Natural killer cell treated with Interleukin-12 subunit alpha and Interleukin-12 subunit beta and Interleukin-15 and Interleukin-18, amount 100 ng/mL, for 72 hours (primary cell): ENCODE measurements around the gene POLR3B. TPM values are rescaled to one million over a fixed set of nuclear protein-coding genes. Genes with fewer than 3 reads are reported as not detected.
"Not testable (repeated sequence)": the region's sequence is repeated elsewhere in the genome, so short reads cannot be mapped to it uniquely, and the experiment has no call there.

Source experiments
- ATAC-seq, 2 donors: fragments of 150-1000 bp; cut with Tn5 transposase in 1 of 2; sonication (Bioruptor Pico), chemical (Tn5 transposase) in 1 of 2; 2 replicates each; pipeline ENCODE4 v1.10.0; 2021
- DNase-seq: peaks from one replicate; pipeline ENCODE4 v3.0.0; 2022; ENCODE audit warnings: low spot score
- H3K27ac Mint-ChIP-seq, 2 donors: 1 replicate in 1 of 2; 2 replicates in 1 of 2; pipeline ENCODE4 v1.8.0; 2022; ENCODE audit warnings: mixed read lengths in 2 of 2, mild to moderate bottlenecking in 1 of 2, moderate library complexity in 1 of 2
- H3K27me3 Mint-ChIP-seq, 2 donors: 1 replicate in 1 of 2; 2 replicates in 1 of 2; pipeline ENCODE4 v1.8.0; 2022; ENCODE audit warnings: mixed read lengths in 2 of 2
- H3K36me3 Mint-ChIP-seq: one replicate; pipeline ENCODE4 v1.8.0; 2022; ENCODE audit warnings: mixed read lengths
- H3K4me1 Mint-ChIP-seq, 2 donors: 1 replicate in 1 of 2; 2 replicates in 1 of 2; pipeline ENCODE4 v1.8.0; 2022; ENCODE audit warnings: low read depth in 2 of 2, mixed read lengths in 2 of 2, mild to moderate bottlenecking in 1 of 2
- H3K4me3 Mint-ChIP-seq: one replicate; pipeline ENCODE4 v1.8.0; 2022; ENCODE audit warnings: mixed read lengths
- H3K9me3 Mint-ChIP-seq: 2 replicates; pipeline ENCODE4 v1.8.0; 2022; ENCODE audit warnings: mixed read lengths
- total RNA-seq, 2 donors: library from RNA; stranded (reverse); gene quantifications; one replicate each; pipeline ENCODE4 v1.2.3, GENCODE V29; 2022

POLR3B gene
- 10 to 100 TPM in 1 of 2 donors, 1 to 10 TPM in 1; 9.0 to 12.3 TPM for total RNA-seq

DNA sequence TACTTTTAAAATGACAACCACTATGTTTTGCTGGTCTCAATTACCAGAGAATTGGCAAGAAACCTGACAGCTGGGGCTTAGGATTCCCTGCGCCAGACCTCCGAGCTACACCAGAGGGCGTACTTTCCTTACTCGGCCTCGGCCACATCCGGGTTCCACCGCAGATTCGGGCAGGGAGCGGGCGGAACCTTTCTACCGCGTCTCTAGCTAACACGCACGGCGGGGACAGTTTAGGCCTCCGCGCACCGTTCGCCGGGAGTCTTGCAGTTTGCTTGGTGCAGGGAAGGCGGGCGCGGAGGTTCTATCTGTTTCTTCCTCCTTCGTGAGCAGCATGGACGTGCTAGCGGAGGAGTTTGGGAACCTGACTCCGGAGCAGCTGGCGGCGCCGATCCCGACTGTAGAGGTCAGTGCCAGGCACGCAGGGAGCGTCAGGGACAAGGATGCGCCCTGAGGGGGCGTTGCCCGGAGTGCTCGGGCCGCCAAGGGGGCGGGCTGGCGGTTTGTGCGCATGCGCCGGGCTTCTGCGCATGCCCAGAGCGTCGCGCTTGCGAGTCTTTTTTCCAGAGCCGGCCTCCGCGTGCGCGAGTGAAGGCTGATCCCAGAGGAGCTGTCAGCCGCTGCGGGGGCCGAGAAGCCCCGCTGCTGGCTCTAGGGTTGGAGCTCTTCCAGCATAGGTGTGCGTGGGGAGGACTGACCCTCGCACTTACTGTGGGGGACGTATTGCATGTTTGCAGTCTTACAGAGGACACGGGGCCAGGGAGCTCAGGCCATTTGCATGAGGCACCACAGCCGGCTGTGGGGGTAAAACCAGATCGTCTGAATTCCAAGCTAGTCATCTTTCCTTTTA is at the start of gene POLR3B:
Gene POLR3B (plus strand): TSS at position 200 of the 847 bp plus-strand sequence. CDS start 132 bp downstream, at position 332.
- Mint-ChIP-seq H3K27ac (peak within 1 kb of the TSS; percentile 88 to 97), H3K4me3 (peak within 1 kb of the TSS; percentile 96), H3K4me1 (peaks cover 12 to 17% of the 10 kb centered on the region in 2 donors), H3K9me3 (no peaks in the 10 kb centered on the region), H3K36me3 (no peaks in the 10 kb centered on the region), H3K27me3 (no peaks in the 10 kb centered on the region)
- ATAC-seq = peak; percentile 96
- DNase-seq = peak; percentile 94

DNA sequence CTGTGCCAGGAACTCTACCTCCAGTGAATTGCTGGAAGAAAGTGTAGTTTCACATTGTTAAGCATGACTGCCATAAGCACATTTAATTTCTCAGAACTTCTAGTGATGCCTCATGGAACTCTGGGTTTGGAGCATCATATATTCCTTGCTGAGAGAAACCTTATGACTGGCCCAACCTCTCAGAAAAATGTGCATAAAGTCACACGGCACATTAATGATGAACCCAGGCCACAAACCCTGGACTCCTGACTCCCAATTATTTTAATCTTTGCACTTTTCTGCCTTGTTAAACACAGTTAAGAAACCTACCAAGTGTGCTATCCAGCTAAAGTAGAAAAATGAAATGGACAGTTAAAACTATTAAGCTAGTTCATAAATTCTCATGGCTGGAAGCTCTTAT is 49.4 kb upstream of the POLR3B start:
- Mint-ChIP-seq H3K27ac (no peak overlapping the region), H3K4me3 (no peak overlapping the region), H3K27me3 (no peaks in the 10 kb centered on the region), H3K9me3 (no peaks in the 10 kb centered on the region), H3K36me3 (no peaks in the 10 kb centered on the region), H3K4me1 (peaks cover 28 to 38% of the 10 kb centered on the region in 2 donors)
- ATAC-seq (no peak), DNase-seq (no peak)

DNA sequence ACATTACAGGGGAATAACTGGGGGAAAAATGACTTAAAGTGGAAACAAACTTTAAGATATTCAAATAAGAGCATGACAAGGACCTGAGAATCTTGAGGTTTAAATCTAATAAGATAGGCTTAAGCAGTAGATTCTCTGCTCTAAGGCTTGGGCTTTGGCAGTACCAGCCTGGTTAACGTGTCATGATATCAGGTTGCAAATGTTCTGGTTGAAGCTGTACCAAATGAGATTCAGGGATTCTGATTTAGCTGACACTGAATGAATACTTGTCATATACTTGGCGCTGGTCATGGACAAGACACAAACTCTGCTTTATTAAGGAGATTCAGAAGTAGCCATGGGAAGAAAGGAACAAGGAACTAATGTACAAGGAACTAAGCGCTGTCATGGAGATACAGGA is 48.9 kb upstream of the POLR3B start:
- H3K36me3 Mint-ChIP-seq = no peaks in the 10 kb centered on the region
- no peak overlapping the region for H3K27ac Mint-ChIP-seq
- no peak for ATAC-seq
- no peaks in the 10 kb centered on the region for H3K27me3 Mint-ChIP-seq
- H3K4me3 Mint-ChIP-seq = no peak overlapping the region
- peaks cover 25 to 38% of the 10 kb centered on the region in 2 donors for H3K4me1 Mint-ChIP-seq
- DNase-seq = no peak
- H3K9me3 Mint-ChIP-seq = no peaks in the 10 kb centered on the region

DNA sequence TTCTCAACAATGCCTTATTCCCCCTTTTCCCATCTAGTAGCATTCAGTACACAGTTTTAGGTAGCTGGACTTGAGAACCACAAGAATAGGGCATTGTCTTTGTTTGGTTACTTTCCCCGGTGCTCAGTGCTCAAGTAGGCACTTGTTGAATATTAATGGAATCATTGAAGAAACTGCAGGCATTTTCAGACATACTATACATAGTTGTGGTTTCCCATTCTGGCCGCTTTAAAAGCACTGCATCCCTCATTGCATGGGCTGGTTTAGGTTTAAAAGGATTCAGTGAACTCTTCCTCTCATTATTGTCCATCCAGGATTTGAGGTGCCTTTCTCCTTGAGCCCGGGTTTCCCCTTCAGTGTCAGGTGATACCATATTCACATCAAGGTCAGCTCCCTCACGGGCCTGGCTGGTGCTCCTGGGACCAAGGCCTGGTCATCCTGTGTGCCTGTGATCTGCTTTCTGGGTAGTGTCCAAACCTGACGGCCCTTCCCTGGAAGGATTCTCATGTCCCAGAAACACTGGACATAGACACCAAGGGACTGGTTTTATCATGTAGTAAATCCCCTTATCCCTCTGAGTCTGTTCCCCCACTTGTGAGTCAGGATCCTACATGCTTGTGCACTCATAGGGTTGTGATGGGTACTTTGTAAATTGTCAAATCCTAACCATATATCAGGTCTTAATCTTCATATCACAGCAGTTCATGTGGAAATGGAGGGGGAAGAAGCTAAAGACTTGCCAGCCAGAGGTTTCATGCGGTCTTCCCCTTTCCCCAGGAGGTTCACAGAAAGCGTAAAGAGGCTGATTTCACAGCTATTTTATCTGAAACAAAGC is 47.7 kb upstream of the POLR3B start:
- Mint-ChIP-seq H3K27me3 (no peaks in the 10 kb centered on the region), H3K4me3 (no peak overlapping the region), H3K36me3 (no peaks in the 10 kb centered on the region), H3K4me1 (peaks cover 14 to 28% of the 10 kb centered on the region in 2 donors), H3K9me3 (no peaks in the 10 kb centered on the region), H3K27ac (no peak overlapping the region)
- ATAC-seq = no peak
- DNase-seq = no peak

DNA sequence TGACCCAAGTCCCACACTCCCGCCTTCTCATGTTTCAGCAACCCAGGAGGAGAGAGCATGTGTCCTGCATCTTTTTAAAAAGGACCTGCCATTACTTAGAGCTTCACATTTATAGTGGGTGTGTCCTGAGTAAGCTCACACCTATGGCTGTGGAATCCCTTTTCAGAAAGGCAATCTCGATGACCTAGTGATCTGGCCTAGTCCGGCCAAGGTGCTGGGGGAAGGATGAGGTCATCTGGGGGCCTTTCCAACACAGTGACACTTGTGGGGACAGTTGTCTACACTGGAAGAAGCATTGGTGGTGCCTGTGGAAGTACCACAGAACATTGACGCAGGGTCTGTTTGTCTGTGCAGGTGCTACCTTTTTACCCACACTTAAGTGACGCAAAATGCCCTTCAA is 46.9 kb upstream of the POLR3B start:
- DNase-seq (no peak), ATAC-seq (no peak)
- Mint-ChIP-seq H3K27me3 (no peaks in the 10 kb centered on the region), H3K9me3 (no peaks in the 10 kb centered on the region), H3K27ac (no peak overlapping the region), H3K4me3 (no peak overlapping the region), H3K4me1 (peaks cover 8 to 22% of the 10 kb centered on the region in 2 donors), H3K36me3 (peaks cover 4% of the 10 kb centered on the region)

DNA sequence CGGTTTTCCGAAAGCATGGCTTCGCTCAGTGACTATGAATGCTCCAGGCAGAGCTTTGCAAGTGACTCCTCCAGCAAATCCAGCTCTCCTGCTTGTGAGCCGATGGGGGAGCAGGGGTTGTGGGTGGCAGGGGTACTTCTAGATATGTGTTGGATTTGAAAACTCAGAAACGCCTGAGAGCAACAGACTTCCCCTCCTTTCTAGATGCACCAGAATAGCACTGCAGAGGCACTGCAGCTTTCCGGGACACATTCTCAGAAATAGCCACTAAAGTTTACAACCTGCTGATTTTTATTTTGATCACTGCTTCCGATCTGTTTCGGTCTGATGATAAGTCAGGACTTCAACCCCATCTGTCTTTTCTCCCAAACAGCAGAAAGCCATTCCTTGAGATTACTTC is 46.4 kb upstream of the POLR3B start:
- Mint-ChIP-seq H3K4me3 (peak overlapping the region; percentile 12), H3K9me3 (no peaks in the 10 kb centered on the region), H3K4me1 (peaks cover 8 to 21% of the 10 kb centered on the region in 2 donors), H3K27me3 (no peaks in the 10 kb centered on the region), H3K36me3 (peaks cover 4% of the 10 kb centered on the region), H3K27ac (peak overlapping the region; percentile 23 to 61)
- DNase-seq (no peak), ATAC-seq (no peak)

DNA sequence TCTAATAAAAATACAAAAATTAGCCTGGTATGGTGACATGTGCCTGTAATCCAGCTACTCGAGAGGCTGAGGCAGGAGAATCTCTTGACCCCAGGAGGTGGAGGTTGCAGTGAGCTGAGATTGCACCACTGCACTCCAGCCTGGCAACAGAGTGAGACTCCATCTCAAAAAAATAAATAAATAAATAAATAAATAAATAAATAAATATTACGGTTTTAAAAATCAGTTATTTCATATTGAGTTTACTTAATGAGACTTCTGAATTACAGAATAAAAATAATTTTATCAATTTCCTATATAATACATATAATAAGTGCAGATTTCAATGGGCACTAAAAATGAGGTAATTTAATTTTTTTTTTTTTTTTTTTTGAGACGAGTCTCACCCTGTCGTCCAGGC is 44.1 kb upstream of the POLR3B start:
- DNase-seq, H3K9me3 Mint-ChIP-seq, ATAC-seq, H3K27me3 Mint-ChIP-seq, H3K36me3 Mint-ChIP-seq, H3K27ac Mint-ChIP-seq, H3K4me3 Mint-ChIP-seq: not testable (repeated sequence)
- H3K4me1 Mint-ChIP-seq = peaks cover 8 to 17% of the 10 kb centered on the region in 2 donors

DNA sequence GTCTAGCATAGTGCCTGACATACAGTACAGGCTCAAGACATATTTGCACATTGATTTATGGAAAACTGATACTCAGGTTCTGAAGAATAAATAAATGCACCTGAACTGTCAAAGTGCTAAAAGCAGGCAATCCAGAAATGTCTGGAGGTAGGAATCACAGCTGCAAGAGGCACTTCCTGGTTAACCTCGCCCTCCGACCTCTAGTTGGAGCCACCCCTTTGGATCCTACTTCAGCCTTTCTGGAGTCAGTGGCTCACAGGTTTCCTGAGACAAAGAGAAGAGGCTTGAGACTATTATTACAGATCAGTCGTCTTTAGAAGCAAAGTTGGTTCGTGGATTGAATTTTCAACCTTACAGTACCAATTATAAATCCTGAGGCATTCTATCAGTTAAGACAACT is 42.0 kb upstream of the POLR3B start:
- Mint-ChIP-seq H3K4me3 (no peak overlapping the region), H3K27me3 (no peaks in the 10 kb centered on the region), H3K36me3 (peaks cover 4% of the 10 kb centered on the region), H3K27ac (no peak overlapping the region), H3K4me1 (peaks cover 5 to 10% of the 10 kb centered on the region in 2 donors), H3K9me3 (no peaks in the 10 kb centered on the region)
- no peak for ATAC-seq
- DNase-seq = no peak

DNA sequence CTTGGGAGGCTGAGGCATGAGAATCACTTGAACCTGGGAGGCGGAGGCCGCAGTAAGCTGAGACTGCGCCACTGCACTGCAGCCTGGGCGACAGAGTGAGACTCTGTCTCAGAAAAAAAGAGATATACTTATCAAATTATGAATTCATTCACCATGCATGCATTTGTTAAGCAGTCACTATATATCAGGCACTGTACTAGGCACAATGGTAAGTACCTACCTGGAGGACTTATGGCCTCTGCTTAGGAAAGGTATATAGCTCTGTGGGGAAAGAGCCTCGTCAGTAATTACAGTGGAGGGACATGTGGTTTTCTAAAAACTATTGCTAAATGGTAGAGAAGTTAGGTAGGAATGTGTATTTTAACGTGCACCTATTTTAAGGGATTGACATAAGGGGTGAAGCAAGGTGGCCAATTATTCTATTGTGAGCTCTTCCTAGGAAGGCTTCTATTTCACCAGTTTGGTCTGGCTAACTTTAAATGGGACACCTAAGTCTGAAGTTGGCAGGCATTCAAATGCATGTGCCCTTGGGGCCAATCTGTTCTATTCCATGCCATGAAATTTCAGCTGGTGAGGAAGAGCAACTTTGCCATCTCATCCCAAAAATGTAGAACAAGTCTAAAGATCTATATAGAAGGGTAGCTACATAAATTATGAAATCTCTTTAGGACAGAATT is 40.0 kb upstream of the POLR3B start:
- H3K9me3 Mint-ChIP-seq = no peaks in the 10 kb centered on the region
- H3K36me3 Mint-ChIP-seq = peaks cover 8% of the 10 kb centered on the region
- H3K4me3 Mint-ChIP-seq = no peak overlapping the region
- peak overlapping the region in 1 of 2 donors; percentile 14 for H3K27ac Mint-ChIP-seq
- no peaks in the 10 kb centered on the region for H3K4me1 Mint-ChIP-seq
- DNase-seq (no peak), ATAC-seq (no peak)
- H3K27me3 Mint-ChIP-seq = no peaks in the 10 kb centered on the region

DNA sequence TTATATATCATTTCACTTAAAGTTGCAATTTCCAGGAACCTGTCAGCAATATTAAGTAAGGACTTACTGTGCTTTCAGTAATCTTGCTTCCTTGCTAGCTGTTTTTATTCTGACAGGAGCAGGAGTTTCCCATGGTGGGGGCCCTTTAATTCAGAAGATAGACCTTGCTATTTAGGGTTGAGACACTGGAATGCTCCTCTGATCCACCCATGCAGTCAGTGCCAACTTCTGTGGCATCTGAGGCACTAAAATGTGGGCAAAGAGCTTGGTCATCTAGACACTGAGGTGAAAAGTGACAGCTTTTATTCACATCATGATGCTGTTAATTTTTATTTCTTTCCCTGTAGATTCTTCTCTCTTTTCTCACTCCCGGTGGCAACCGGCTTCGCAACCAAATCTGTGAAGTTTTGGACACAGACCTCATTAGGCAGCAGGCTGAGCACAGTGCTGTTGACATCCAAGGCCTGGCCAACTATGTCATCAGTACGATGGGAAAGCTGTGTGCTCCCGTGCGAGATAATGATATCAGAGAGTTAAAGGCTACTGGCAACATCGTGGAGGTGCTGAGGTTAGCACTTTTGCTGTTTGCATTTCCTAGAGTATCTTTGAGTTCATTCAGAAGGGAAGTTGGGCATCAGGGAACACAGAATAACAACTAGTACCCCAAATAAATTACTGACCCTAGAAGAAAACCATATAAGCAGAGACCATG is 36.3 kb upstream of the POLR3B start:
- no peaks in the 10 kb centered on the region for H3K9me3 Mint-ChIP-seq
- ATAC-seq = no peak
- H3K4me1 Mint-ChIP-seq = peaks cover 0 to 5% of the 10 kb centered on the region in 2 donors
- H3K27me3 Mint-ChIP-seq = no peaks in the 10 kb centered on the region
- H3K4me3 Mint-ChIP-seq = no peak overlapping the region
- no peak overlapping the region for H3K27ac Mint-ChIP-seq
- no peak for DNase-seq
- peaks cover 16% of the 10 kb centered on the region for H3K36me3 Mint-ChIP-seq

DNA sequence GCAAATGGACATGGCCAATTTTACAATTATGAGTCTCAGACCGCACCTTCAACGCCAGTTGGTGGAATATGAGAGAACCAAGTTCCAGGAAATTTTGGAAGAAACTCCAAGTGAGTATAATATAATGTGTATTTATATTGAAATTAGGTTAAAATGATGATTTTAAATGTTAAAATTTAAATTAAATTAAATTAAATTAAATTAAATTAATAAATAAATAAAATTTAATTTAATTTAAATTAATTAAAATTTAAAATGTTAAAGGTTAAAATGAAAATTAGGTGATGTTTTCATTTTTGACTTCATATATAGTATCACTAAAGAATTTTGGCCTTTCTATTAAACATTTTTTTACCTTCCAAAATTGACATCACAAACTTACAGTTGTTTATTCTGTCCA is 34.0 kb upstream of the POLR3B start:
- Mint-ChIP-seq H3K4me3 (no peak overlapping the region), H3K9me3 (no peaks in the 10 kb centered on the region), H3K27ac (no peak overlapping the region), H3K27me3 (no peaks in the 10 kb centered on the region), H3K36me3 (peaks cover 16% of the 10 kb centered on the region), H3K4me1 (peaks cover 0 to 5% of the 10 kb centered on the region in 2 donors)
- DNase-seq = no peak
- ATAC-seq = no peak

DNA sequence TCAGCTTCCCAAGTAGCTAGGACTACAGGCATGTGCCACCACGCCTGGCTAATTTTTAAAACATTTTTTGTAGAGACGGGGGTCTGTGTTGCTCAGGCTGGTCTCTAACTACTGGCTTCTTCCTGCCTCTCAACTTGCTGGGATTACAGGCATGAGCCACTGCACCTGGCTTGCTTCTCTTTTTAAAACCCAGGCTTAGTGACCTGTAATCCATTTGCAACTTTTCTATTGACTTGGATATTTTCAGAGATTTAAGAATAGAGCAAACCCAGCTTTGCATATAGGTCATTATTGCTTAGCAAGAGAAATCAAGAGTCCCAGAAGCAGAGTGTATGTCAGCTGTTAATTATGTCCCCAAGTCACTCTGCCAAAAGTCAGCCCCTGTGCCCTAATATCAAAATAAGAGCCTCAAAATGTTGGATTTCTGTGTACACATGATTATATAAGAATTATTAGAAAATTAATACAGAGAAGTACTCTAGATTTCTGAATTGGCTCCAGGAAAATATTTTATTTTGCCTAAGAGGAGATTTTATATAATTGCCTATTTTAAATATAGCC is 30.2 kb upstream of the POLR3B start:
- H3K27ac Mint-ChIP-seq = no peak overlapping the region
- peaks cover 14% of the 10 kb centered on the region for H3K36me3 Mint-ChIP-seq

DNA sequence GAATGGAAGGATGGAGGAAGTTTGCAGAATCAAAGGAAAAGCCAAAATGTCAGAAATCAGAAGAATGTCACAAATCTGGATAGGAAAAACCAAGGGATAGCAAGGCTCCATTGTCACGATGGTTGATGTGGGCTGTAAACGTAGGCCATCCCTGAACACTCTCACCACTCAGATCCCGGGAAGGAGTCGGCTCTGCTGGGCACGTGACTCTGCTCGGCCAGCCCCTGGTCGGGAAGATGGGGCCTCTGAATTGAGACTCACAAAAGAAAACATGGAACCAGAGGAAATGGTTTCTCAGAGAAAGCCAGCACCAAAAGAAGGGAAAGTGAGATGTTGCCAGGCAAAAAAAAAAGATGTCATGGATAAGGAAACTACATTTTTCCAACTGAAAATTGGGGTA is 28.8 kb upstream of the POLR3B start:
- DNase-seq = no peak
- H3K36me3 Mint-ChIP-seq = peaks cover 12% of the 10 kb centered on the region
- H3K27me3 Mint-ChIP-seq = no peaks in the 10 kb centered on the region
- H3K9me3 Mint-ChIP-seq = no peaks in the 10 kb centered on the region
- no peak overlapping the region for H3K4me3 Mint-ChIP-seq
- peaks cover 0 to 8% of the 10 kb centered on the region in 2 donors for H3K4me1 Mint-ChIP-seq
- H3K27ac Mint-ChIP-seq = no peak overlapping the region
- no peak for ATAC-seq

More for the DNA sequence above, 30.2 kb upstream of the POLR3B start:
- no peaks in the 10 kb centered on the region for H3K9me3 Mint-ChIP-seq
- H3K4me3 Mint-ChIP-seq = no peak overlapping the region
- DNase-seq (no peak), ATAC-seq (no peak)
- peaks cover 0 to 5% of the 10 kb centered on the region in 2 donors for H3K4me1 Mint-ChIP-seq
- H3K27me3 Mint-ChIP-seq = no peaks in the 10 kb centered on the region
